GM19328 (cell line): ENCODE results near the gene RNF5.
"Not testable (repeated sequence)": the region's sequence is repeated elsewhere in the genome, so short reads cannot be mapped to it uniquely, and the experiment has no call there.

ENCODE experiments used
- ATAC-seq: cut with Tn5 transposase; IDR thresholded peaks from one replicate; pipeline ENCODE4 v1.9.1; 2021; ENCODE audit warnings: mild to moderate bottlenecking, moderate library complexity; ENCODE audit not compliant: unreplicated experiment

The RNF5 gene

DNA sequence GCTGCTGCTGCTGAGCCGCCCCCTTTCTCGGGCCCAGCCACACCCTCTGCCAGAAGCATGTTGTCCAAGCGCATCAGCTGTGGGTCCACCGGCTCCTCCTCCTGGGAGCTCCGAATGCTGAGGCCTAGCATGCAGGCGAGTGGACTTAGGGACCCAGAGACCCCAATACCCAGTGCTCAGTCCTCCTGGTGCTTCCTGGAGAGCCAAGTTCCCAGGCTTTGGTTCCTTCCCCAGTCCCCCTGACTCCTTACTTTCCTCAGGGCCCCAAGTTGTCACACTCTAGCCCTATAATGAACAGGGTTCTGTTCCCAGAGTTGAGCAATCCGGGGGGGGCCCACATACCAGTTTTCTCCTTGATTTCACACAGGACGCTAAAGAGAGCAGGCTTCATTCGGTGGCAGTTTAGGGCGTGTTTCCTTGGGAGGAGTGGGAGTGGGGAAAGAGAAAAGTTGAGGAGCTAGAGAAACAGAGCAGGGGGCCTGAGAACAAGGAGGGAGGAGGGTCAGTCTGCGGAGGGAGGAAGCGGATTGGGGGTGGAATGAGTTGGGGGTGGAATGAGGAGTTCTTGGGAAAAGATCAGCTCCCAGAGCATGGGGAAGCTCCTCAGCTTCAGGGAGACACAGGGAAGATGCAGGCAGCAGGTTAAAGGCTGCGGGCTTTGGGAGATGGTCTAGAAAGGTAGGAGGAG, 10.3 kb downstream of the RNF5 start:
- ATAC-seq: no peak

DNA sequence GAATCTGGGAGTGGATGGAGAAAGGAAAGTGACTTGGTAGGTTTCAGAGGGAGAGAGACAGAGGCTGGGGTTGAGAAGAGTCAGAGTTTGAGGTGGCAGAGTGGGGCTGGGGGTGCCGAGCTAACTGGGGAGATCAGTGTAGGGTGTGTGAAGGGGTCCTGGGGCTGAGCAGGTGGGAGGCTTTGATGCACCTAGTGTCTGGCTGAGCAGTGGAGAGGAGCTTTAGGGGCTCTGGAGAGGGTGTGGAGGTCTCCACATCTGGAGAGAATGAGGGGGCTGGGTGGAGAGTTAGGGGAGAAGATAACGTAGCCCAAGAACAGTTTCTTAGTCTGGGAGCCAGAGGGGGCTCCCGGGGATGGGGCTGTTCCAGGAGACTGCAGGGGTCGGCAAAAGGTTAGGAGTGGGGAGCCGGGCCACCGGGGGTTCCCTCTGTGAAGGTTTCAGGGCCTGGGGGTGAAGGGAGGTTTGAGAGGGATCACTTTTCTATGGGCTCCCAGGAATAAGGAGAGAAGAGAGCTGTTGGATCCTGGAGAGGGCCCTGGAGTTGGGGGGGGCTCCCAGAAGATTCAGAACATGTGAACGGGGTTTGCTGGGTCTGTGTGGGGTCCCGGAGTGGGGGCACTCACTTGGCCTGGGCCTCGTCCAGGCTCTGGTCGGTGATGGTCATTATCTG, 11.0 kb downstream of the RNF5 start:
- no peak for ATAC-seq

GRCh38 chr6:32189742-32190053, 11.5 kb downstream of the RNF5 start:
- no peak for ATAC-seq

- ATAC-seq: no peak
These were observed 12.0 kb downstream of the RNF5 start, which contains the start of gene PBX2 for GRCh38 chr6:32190054-32190851. Gene PBX2, minus strand, starts transcription at chr6:32190202. Its CDS starts 287 bp downstream, at chr6:32189915.

- no peak for ATAC-seq
These were observed 12.9 kb downstream of the RNF5 start for GRCh38 chr6:32190911-32191677.

GRCh38 chr6:32191696-32192607, 13.7 kb downstream of the RNF5 start:
- no peak for ATAC-seq

- ATAC-seq: no peak
These were observed 14.4 kb downstream of the RNF5 start, which contains the start of gene GPSM3 for GRCh38 chr6:32192608-32193039. Gene GPSM3, minus strand, starts transcription at chr6:32192643. Its CDS starts 130 bp downstream, at chr6:32192513.

GRCh38 chr6:32193096-32193495, 14.9 kb downstream of the RNF5 start:
- ATAC-seq: not testable (repeated sequence)

- no peak for ATAC-seq
These were observed 16.2 kb downstream of the RNF5 start for GRCh38 chr6:32194388-32194787.

DNA sequence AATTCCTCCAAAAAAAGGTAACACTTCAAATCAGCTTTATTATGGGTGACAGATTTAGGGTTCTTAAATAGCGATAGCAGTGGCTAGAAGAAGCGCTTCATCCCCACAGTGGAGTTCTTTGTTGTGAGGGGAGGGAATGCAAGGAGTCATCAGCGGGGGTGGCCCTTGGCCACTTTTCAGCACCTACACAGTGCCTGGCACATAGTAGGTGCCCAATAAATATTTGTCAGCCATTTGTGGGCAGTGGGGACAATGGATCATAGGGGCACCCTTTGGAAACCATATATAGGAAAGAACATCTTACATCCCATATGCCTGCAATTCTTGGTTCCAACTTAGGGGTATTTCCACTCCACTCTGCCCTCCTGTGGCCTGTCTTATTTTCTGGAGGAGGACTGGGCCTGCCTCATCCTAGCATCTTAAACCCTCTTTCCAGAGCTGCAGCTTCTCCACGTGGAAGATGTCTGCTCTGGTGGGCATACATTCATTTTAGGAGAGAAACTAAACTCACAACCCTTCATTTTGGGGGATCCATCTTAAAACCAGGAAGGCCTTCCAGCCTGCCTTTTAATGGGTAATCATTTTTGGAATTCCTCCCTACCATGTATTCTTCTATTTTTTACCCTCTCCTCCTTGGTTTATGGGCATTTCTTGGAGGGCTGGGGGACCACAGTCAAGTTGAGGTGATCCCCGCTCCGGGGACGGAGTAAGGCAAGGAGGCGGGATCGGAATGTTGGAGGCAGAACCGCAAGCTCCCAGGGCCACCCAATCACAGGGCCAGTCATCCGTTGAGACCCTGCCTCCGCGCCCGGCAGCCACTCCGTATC, 16.8 kb downstream of the RNF5 start:
- ATAC-seq: no peak

DNA sequence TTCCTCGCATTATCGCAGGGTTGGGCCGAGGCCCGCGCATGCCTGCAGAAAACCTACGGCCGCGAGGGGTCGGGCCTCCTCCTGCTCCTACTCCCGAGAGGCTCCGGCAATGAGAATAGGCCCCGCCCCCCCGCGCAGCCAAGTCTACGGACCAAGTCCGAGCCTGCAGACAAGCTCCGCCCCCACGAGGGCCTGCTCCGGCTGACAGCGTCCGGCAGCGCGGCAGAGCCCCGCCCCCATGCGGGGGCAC, 17.4 kb downstream of the RNF5 start:
- ATAC-seq: peak; percentile 76

GRCh38 chr6:32195902-32196681, 17.9 kb downstream of the RNF5 start:
- peak; percentile 79 for ATAC-seq

GRCh38 chr6:32196682-32197616, 18.7 kb downstream of the RNF5 start:
- no peak for ATAC-seq

- no peak for ATAC-seq
These were observed 20.1 kb downstream of the RNF5 start for GRCh38 chr6:32198345-32198696.

GRCh38 chr6:32198866-32199265, 20.7 kb downstream of the RNF5 start:
- no peak for ATAC-seq

- no peak for ATAC-seq
These were observed 22.7 kb downstream of the RNF5 start for GRCh38 chr6:32200711-32201475.

- ATAC-seq: no peak
These were observed 24.0 kb downstream of the RNF5 start for GRCh38 chr6:32202186-32202585.
